ENCODE data around the gene CFAP61.

The CFAP61 gene

GRCh38 chr20:20401991-20402390 lies 349.7 kb downstream of the CFAP61 start:
- H3K4me3 ChIP-seq (replicated peaks; ENCODE audit: low read depth, low read length), result no peak overlapping the region
- TF ChIP-seq CTCF (IDR thresholded peaks at IDR 0.05; ENCODE audit: low read length, missing control alignments), result no peak
- DNase-seq (ENCODE audit: low read depth), result no peak

- no peak for DNase-seq (ENCODE audit: low read depth)
- no peak overlapping the region for H3K4me3 ChIP-seq (replicated peaks; ENCODE audit: low read depth, low read length)
- no peak for TF ChIP-seq CTCF (IDR thresholded peaks at IDR 0.05; ENCODE audit: low read length, missing control alignments)
Measured at GRCh38 chr20:20404633-20405032, 352.3 kb downstream of the CFAP61 start.

DNA sequence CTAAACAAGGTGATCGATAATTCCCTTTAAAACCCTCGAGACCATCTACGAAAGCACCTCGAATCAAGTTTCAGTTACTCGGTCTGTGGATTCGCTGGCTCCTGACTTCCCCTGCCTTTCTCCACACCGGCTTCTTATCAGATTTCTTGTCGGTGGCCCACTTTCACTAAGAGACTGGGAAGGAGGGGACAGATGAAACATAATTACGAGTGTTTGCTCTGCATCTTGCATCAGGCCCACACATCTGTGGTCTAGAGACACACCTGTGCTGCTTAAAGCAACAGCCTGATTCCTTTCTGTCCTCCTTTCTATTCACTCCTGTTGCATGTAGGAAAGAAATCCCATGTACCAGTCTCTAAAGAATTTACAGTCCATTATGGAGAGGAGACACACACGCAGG lies 353.3 kb downstream of the CFAP61 start:
- H3K4me3 ChIP-seq (replicated peaks; ENCODE audit: low read depth, low read length), result no peak overlapping the region
- TF ChIP-seq CTCF (IDR thresholded peaks at IDR 0.05; ENCODE audit: low read length, missing control alignments), result no peak
- no peak for DNase-seq (ENCODE audit: low read depth)

DNA sequence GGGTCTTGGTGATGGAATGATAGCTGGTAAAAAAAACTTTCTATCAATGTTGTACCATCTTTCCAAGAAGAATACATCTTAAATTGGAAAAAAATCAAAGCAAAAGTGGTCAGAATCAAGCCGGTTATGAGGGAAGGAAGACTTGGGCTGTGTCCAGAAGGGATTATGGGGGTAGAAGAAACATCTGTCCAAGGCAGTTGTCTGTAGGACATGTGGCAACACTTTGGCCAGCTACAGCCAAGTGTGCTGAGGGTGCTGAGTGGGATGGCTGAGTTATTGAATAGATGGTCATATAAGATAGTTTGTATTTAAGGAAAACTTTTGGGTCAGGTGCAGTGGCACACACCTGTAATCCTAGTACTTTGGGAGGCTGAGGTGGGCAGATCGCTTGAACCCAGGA lies 354.0 kb downstream of the CFAP61 start:
- no peak for TF ChIP-seq CTCF (IDR thresholded peaks at IDR 0.05; ENCODE audit: low read length, missing control alignments)
- DNase-seq (ENCODE audit: low read depth), result no peak
- H3K4me3 ChIP-seq (replicated peaks; ENCODE audit: low read depth, low read length), result no peak overlapping the region

DNA sequence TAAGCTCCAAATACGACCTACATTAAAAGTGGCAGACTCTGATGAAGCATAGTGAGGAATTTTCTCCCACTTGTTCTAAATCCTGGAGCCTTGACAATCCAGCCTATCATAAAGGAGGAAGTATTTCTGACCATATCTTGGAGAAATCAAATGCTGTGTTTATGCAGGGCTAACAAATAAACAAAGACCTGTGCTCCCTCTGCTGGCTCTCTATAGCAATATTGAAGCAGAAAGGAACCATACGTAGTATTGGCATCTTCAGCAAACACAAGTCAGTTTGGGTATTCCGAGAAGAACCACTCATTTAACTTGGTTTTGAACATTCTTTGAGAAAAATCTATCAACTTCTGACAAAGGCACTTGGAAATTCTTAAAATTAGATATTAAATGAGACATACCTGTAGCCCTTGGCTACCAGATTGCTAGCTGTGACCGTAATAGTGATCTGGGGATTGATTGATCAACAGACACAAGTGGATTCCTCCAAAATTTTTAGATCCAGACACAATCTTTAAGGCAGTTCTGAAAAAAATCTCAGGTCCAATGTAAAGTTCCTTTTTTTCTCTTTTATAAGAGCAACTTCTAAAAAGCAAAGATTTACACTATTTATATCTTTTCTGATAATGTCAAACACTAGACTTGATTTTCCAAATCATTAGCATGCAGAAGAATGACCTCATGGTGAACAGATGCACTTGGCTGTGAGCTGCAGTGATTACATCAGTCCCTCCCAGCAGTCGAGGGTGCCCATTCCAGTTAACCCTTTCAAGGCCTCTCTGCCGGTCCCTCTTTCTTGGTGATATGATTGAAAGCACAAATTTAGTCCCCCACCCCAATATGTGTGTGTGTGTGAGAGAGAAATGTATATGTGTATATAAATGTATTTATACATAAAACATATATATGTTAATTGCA lies 355.8 kb downstream of the CFAP61 start:
- peak; percentile 27 for TF ChIP-seq CTCF (IDR thresholded peaks at IDR 0.05; ENCODE audit: low read length, missing control alignments)
- DNase-seq (ENCODE audit: low read depth), result peak; percentile 9
- H3K4me3 ChIP-seq (replicated peaks; ENCODE audit: low read depth, low read length), result no peak overlapping the region

DNA sequence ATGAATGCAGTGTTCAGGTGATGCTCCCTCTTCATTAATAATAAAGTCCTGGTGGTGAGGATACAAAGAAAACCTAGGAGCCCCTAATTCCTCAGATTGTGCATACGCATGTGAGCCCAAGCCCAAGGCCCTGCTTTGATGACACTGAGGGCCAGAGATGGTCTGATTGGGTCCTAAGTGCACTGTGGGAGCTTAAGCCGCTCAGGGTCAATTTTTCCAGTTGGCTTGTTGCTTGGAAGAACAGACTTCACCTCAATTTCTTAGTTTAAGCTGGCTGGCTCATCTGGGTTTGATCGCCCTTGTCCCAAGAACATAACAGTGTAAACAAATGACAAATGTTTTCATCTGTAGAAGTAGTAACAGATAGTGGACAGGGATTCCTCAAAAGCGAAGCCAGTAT lies 357.0 kb downstream of the CFAP61 start:
- DNase-seq (ENCODE audit: low read depth), result no peak
- TF ChIP-seq CTCF (IDR thresholded peaks at IDR 0.05; ENCODE audit: low read length, missing control alignments), result no peak
- H3K4me3 ChIP-seq (replicated peaks; ENCODE audit: low read depth, low read length), result no peak overlapping the region

All from fibroblast of pulmonary artery (primary cell).